ENCODE data around the gene HOXA11.

The HOXA11 gene

DNA sequence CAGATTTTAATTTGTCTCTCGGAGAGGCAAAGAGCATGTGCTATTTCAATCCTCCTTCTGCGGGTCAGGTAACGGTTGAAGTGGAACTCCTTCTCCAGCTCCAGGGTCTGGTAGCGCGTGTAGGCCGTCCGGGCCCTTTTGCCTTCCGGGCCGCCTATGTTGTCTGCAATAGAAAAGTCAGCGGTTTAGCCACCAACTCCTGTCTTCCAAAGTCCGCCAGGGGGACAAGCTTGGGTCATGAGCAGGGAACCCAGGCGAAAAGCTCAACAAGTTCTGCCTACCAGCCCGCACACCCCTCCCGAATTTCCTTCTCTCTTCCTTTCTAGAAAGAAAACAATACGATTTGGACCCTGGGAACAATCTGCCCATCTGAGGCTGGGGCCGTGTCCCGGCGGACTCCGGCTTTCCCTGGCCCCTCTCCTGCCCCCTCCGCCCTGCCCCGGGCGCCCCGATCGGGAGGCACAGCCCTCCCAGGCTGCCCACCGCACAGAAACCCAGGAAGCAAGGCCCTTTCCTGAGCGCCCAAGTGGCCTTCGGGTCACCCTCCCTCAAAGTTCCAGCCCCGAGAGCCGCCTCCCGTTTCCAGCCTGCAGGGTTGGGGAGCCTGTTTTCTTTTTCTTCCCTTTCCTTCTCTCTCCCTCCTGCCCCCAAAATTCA lies 43.0 kb downstream of the HOXA11 start:
- peak in 1 of 10 donors; percentile 31 for DNase-seq
- intact Hi-C loops (cut with DNase I), result no loop called here

DNA sequence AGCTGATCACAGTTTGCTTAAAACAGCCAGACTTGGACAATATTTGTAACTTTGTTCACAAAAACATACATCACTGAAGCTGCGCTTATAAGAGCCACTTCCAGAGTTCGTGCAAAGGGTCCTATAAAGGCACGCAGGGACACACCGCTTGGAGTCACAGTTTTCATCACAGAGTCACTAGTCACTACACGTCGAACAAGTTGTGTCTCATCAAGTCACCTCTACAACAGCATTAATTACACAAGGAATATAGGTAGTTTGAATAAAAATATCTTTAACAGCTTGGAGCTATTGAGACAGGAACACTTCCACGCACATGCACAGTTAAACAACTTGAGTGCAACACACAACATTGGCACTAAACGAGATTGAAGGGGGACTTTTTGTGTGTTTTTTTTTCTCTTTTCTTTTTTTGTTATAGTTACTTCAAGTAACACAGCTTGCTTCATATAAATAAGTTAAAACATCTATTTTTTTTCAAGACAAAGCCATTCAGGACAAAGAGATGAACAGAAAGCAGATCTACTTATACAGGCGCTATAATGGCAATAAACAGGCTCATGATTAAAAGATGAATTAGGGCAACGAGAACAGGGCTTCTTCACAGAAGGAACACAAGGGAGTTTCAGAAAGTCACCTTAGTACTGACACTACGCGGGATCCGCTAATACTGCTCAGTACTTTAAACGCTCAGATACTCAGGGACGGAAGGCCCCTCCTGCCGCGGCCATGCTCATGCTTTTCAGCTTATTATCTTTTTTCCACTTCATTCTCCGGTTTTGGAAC lies 43.7 kb downstream of the HOXA11 start:
- DNase-seq, result peak in 1 of 10 donors; percentile 4
- intact Hi-C loops (cut with DNase I), result no loop called here

DNA sequence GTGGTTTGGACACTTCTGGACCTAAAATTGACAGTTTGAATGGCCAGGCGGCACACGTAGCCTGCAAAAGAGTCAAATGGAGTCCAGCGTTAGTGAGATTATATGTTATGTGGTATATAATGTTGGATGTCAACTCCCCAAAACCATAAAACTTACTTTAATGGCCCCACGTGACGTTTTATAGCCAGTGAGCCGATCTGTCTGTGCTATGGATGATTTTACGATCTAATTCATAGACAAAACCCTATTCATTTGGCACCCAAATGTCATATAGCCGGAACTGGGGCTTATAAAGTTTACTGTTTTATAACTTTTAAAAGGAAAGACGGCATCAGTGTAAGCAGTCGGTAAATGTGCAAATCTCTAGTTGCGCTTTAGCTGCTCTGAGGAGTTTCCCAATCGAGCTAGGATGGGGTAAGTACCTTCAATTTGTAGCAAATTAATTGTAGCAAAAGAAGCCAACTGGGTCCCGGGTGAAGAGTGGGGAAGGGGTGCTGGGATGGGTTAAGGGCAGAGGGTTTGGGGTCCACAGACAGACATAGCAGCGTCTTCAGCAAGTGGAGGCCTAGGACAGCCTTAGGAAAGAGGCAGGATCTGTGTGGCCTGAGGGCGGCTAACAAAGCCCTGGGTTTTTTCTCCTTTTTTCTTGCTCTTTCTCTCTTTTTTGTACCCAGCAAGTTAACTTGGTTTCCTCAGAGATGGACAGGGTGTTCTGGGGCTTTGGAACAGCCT lies 44.7 kb downstream of the HOXA11 start:
- intact Hi-C loops (cut with DNase I), result no loop called here
- DNase-seq, result peak in 1 of 10 donors; percentile 5

DNA sequence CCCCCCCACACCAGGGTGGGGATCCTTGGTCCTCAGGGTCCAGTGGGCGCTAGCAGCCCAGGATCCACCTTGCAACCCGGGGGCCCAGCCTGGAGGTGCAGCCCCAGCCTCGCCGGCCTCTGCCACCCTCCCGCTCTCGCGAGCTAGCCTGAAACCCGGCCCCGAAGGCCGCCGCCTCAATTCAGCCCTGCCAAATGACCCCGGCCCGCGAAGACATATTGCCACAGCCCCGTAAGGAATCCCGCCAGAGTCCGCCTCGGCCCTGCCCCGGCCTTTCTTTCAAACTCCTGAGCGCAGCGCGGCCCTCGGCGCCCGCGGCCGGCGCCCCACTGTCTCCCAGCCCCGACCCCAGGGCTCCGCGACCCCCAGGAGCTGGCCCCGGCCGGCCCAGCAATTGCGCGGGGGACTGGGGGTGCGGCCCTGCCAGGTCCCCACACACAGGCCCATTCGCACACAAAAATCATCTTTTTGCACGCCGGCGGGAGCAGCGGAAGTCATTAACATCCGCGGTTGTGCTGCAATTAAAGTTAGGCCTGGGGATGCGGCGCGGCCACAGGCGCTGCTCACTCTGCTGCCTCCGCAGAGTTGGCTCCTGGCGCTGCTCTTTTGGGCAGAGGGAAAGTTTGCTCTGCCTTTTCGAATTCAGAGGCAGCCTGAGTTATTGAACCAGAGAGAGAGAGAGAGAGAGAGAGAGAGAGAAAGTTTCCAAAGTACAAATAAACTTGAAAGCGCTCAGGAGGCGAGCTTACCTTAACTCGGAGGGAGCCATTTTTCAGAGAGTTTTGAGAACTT lies 45.5 kb downstream of the HOXA11 start:
- DNase-seq, result peak in 2 of 10 donors; percentile 56 to 74
- intact Hi-C loops (cut with DNase I), result no loop called here

DNA sequence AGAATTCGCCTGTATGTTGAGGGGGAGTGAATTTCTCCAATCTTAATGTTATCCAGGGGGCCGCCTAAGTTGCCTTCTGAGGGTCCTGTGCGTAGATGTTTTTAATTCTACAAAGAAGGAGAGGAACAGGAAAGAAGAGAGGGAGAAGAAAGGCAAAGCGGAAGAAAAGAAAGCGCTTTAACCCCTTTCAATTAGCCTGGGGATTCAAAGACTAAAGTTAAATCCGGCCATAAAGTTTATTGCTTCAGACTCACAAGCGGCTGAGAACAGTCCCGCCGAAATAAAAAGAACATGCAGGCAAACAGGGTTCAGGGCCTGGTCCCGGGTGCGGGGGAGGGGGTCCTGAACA lies 46.1 kb downstream of the HOXA11 start:
- no peak for DNase-seq
- intact Hi-C loops (cut with DNase I), result no loop called here

DNA sequence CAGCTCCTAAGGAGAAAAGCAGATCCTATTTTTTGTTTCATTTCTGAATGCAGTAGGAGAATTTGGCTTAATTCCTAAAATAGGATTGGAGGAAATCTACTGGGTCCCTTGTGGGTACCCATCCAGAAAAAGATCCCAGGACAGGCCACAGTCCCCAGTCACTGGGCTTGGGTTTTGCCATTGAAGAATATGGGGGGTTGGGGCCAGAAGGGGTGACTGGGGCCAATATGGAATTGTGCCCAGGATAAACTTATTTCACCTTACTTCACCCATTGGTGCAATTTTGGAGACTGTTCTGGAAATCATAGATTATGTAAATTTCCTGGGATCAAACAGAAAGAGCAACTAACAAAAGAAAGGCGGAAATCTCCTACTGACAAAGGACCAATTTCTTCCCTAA lies 46.6 kb downstream of the HOXA11 start:
- intact Hi-C loops (cut with DNase I), result no loop called here
- DNase-seq, result no peak

DNA sequence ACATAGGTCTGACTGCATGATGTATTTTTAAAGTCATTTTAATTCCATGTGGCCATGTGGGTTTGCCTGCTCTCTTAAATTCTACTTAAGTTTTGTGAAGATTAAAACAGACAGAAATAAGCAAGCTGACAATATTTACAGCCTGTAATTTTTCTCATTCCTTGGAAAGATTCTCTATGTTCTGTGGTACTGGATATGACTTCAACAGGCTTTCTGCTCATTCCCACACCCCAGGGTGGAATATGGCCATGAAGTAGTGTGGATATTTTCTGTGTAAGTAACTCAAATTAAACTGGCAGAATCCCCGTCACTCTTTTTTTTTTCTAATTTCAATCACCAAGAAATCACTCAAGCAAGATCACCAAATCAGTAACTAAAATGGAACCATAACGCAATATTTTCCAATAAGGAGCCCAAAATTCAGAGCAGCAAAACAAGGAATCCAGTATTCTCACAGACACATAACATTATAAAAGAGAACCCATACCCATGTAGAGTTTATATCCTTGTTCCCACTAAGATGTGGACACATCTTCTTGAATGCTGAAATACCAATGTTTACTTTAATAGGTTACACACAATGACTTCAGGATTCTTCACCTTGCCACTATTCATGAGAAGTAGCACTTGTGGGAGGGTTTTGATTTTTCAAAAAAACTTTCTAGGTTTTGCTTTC lies 47.3 kb downstream of the HOXA11 start:
- intact Hi-C loops (cut with DNase I), result no loop called here
- DNase-seq, result no peak

DNA sequence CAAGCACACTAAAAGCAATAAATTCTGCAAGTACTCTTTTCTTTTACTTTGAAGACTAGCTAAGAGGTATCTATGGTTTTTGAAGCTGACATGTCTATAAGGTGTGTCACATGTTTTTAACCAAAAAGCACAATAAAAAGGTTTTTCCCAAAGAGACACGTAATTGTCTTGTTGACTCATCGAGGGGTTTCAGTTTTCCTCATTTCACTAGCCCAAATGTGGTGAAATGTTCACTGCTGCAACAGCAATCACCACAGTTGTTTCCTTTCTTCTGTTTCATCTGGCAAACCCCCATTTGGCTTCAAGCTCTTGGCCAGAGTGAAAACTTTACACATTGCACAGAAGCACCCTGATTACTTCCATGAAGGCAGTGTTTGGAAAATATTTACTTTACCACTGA lies 50.6 kb downstream of the HOXA11 start:
- intact Hi-C loops (cut with DNase I), result no loop called here
- DNase-seq, result no peak

DNA sequence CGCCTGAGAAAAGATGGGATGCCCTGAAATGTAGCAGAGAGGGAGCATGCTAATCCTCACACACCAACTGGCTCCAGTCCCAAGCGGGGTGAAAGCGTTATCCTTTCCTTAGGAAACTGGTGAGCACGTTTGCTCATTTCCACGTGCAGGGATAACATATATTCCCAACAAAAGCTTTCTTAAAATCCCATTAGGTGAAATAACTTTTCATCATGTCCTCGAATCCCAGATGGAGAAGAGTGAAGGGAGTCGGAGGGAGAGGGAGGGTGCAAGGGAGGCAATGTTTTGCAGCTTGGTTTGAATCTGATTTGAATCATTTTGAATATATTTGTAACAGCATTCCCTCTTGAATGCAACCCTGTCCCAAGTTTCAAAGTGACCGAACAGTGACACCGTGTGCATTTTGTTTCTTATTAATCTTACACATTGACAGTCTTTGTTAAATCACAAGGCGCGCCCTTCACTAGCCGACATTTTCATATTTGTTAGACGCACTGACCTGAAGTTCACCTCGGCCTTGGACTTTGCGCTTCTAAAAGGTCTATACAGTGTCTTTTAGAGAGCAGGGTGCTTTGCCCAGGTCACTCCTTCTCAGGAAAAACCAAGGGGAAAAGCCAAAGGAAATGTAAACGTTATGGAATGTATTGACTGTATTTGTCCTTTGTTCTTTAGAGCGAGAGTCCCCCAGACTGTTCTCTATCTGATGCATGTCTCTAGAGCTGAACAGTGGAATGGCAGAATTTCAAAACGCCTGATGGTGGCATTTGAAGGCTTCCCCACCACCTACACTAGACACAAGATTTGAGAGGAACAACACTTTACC lies 51.4 kb downstream of the HOXA11 start:
- intact Hi-C loops (cut with DNase I), result no loop called here
- DNase-seq, result peak in 1 of 10 donors; percentile 18

DNA sequence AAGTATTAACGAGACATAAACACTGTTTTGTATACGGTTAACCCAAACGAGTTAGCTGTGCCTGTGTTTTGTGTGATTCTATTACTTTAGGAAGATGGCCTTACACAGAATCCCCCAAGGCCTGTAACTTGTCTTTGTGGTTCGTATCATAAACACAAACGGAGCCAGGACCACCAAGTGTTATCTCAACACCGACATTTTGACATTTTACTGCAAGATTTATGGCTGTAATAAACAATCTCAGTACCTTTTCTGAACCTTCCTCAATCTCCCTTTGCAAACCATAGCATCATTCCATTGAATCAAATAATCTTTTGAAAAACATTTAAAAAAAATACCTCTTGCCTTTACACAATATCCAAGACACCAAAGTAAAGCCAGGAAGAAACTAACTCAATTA lies 52.1 kb downstream of the HOXA11 start:
- intact Hi-C loops (cut with DNase I), result no loop called here
- DNase-seq, result no peak

DNA sequence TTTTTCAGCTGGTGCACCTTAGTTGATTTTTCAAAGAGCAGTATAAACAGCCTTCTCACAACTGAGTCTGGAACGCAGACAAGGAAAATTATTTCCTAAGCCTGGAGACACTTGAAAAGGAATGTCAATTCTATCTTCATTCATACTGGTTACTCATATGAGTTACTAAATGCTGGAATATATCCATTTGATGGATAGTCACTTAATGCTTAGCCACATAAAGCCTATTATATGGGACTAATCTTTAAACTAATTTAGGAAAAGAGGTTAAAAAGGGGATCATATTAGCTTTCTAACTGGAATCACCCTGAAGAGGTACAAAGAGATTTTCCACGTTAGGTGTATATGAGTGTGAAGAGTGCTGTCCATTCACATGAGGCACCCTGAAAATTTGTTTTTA lies 52.8 kb downstream of the HOXA11 start:
- intact Hi-C loops (cut with DNase I), result no loop called here
- no peak for DNase-seq

DNA sequence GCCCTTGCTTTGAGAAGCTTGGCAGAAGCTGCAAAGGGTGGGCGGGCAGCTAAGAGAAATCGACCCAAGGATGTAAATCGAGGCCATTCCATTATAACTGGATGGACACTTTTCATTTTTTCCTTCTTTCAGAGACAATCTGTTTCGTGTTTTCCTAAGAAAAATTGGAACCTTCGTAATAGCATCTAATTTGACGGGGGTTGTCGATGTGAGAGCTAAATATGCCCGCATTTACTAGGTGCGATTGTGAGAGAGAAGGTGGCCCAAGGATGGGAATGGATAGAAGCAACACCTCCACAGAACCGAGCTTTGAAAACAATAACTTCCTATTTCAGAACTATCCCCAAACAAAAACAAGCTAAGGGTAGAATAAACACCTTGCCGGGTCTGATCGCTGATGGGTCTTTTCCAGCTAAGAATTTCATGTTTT lies 53.6 kb downstream of the HOXA11 start:
- intact Hi-C loops (cut with DNase I), result no loop called here
- DNase-seq, result no peak

Data from posterior cingulate gyrus (tissue), 11 donors.